Right hindlimb (tissue), 1 donor: Measurements from ENCODE around the gene FLCN.

Experiments used
- DNase-seq: peaks from one replicate; pipeline ENCODE4 v3.0.0-alpha.2; 2018

FLCN gene

DNA sequence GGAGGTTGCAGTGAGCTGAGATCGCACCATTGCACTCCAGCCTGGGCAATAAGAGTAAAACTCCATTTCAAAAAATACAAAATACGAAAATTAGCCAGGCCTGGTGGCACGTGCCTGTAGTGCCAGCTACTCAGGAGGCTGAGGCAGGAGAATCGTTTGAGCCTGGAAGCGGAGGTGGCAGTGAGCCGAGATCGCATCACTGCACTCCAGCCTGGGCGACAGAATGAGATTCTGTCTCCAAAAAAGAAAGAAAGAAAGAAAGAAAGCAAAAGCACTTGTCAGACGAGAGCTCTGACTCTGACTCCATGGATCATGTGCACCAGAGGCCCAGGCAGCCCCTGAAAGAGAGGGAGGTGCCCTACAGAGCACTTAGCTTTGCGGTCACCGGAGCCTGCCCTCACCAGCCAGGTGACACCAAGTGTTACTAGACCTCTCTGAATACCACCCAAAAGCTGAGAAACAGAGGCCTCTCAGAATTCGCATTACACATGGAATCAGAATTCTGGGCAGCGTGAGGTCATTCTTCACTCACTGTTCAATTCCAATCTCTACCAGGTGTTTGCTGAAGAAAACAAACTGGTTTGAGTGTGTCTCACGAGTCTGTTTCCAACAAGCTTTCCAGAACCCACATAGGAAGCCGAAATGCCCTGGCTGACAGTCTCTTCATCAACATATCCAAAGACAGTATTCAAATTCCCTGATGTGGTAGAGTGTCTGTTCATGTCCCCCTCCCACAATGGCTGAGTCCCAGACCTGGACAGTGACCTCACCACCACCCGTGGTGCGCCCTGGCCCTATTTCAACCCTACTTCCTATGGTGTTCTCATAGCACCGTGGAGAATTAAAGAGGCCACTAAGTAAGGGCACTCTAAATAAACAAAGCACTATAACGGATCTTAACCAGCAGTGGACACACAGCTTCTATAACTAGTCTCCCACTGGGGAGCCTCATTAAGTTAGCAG, 1.5 kb downstream of the FLCN start:
- DNase-seq = no peak

DNA sequence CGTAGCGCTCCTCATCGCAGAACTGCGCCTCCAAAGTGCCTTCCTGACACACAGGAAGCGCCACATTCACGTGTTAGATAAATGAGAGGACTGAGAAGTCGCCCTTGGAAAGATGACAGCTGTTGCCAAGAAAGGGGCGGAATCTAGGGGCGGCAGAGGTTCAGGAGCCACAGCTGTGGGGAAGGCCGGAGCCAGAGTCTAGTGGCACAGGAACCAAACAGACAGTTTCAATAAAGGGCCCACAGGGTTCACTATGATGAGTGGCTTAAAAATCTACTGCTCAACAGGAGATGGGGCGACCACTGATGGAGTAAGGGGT, 4.7 kb downstream of the FLCN start:
- DNase-seq = no peak

- DNase-seq = no peak
Observed at GRCh38 chr17:17231621-17232302, 5.2 kb downstream of the FLCN start.

DNA sequence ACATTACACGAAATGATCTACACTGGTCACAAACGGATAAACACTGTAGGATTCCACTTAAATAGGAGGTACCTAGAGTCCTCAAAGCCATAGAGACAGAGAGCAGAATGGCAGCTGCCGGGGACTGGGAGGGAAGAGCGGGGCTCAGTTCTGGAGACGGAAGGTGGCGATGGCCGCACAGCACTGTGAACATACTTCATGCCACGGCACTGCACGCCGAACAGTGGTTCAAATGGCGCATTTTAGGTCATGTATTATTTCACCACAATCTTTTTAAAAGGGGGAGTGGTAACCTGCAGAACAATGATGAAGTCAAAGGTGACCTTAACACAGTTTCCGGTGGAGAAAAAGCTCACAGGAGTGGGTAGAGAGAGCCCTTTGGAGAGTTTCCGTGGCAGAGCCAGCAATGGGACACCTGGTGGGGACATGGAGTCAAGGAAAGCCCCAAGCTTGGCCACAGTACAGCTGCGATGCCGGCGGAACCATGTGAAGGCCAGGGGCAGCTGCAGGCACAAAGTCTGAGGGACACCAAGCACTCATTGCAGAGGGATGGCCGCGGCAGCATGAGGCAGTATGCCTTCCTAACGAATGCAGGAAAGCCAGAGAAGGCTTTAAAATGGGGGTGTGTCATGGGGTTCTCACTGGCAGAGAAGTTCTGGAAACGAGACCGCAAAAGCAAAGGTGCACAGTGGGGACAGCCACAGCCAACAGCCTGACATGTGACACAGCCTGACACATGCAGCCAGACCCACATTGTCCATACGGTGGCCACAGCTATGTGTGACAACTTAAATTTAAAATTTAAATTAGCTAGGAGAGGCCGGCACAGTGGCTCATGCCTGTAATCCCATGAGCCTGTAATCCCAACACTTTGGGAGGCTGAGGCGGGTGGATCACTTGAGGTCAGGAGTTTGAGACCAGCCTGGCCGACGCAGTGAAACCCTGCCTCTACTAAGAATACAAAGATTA, 7.3 kb downstream of the FLCN start:
- DNase-seq = no peak

GRCh38 chr17:17228521-17229279, 8.3 kb downstream of the FLCN start:
- no peak for DNase-seq

GRCh38 chr17:17227608-17228520, 9.1 kb downstream of the FLCN start:
- no peak for DNase-seq

DNA sequence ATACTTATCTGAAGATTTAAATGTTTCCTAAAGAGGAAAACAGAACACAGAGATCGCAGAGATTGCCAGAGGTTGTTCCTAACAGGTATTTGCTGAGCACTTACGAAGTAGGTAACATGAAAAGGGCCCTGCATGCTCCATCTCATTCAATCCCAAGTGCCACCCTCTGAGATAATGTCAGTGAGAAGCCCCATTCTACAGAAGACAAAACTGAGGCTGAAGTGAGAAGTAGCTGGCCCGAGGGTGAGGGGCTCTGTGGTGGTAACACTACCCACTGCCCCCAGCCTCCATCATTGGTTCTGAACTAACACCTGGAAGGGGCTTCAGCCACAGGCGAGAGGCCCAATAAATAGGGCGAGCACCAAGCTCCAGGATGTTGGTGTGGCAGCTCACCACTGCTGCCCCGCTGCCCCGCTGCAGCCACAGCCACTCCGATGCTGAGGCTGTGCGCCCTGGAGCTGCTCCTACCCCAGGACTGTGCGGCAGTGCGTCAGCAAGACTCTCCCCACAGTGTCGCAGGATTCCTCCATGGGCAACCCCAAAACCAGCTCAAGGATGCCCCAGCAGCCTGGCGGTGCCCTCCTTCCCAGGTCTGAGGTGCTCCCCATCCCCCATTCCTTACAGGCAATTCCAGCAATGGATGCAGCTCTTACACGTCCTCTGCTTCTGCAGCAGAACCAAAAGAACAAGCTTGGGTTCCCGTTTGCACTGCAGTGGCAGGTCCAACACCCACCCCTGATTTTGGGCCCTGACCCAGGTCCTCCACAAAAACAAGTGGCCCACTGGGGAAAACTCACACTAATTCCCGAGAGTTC, 10.3 kb downstream of the FLCN start:
- no peak for DNase-seq

DNA sequence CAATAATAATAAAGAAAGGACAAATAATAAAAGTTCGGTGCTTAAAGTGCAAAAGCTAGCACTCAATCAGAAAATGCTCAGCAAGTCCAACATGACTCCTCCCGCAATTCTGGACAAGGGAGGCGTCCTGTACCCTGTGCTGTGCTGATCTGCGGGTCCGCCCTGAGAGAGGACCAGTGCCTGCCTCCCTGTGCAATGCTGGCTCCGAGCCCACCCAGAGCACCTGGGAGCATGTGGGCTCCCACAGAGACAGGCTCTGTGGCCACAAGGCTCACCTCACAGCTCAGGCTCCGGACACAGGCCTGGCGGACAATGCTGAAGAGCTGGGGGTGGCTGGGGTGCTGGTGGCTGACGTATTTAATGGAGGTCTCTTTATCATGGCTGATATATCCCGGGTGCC, 11.1 kb downstream of the FLCN start:
- no peak for DNase-seq

- no peak for DNase-seq
Observed at GRCh38 chr17:17224137-17224536, 12.8 kb downstream of the FLCN start.

DNA sequence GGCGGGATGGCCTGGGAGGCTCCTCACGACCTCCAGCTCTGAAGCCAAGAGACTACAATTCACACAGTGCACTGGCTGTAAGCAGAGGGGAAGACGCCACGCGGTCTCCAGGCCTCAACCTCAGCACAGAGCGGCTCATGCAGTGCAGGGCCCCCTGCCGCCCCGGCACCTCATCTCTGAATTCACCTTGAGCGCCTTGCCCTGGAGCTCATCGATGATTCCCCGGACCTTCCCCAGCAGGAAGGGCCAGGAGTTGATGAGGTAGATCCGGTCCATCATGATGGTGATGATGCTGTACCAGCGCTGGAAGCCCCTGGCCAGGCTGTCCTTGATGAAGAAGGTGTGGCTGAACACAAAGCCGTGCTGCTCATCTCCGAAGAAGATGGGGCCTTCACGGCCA, 13.2 kb downstream of the FLCN start:
- DNase-seq = no peak

DNA sequence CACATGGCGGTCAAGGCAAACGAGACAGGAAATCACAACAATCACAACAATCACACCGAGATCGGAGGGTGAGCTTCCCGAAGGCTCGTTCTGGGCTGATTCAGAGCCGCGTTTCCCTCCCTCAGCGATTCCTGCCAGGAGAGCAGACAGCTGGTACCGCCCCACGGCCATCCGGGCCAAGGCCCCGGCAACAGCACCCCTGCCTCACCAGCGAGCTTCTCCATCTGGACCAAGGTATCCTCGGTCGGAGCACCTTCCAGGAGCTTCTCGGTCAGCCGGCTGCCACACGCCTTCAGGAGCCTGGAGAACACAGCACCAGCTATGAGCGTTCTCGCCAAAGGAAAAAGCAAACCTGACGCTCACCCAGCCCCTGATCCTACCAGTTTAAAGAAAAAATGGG, 15.6 kb downstream of the FLCN start:
- DNase-seq = no peak

GRCh38 chr17:17220529-17220928, 16.4 kb downstream of the FLCN start:
- DNase-seq = no peak

GRCh38 chr17:17217995-17218394, 19.0 kb downstream of the FLCN start:
- no peak for DNase-seq

GRCh38 chr17:17216776-17217175, 20.2 kb downstream of the FLCN start:
- DNase-seq = no peak

- no peak for DNase-seq
Observed at GRCh38 chr17:17216236-17216635, 20.7 kb downstream of the FLCN start.

- DNase-seq = no peak
Observed at GRCh38 chr17:17215575-17215974, 21.4 kb downstream of the FLCN start.

DNA sequence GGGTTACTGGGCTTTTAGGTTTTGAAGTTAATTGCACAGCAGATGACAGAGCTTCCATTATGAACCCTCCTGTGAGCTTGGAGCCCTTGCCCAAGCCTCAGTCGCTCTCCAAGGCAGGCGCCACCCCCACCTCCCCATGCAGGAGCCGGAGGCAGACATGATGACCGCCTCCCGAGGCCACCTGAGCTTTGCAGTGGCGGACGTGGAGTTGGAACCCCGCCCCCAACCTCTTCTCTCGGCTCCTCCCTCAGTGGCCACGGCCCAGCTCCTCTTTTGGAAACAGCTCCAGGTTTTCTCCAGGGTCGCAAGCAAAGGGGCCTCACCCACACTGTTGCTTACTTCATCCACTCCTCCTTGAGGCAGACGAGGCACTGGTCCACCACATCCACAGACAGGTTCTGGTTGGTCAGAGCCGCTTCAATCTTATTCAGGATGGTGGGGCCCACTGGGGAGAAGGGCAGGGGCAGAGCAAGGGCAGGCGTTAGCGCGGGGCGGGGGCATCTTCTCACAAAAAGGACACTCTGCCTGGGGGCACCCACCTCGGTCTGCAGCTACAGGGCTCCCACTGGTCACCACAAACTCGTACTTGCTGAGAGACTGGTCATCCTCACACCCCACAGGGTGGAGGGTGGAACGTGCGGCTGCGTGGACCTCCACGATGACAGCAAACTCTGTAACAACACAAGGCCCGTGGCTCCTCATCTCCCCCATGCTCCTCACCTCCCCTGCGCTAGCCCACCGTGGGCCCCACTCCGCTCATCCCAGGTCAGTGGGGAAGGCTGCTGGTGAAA, 22.1 kb downstream of the FLCN start:
- no peak for DNase-seq

DNA sequence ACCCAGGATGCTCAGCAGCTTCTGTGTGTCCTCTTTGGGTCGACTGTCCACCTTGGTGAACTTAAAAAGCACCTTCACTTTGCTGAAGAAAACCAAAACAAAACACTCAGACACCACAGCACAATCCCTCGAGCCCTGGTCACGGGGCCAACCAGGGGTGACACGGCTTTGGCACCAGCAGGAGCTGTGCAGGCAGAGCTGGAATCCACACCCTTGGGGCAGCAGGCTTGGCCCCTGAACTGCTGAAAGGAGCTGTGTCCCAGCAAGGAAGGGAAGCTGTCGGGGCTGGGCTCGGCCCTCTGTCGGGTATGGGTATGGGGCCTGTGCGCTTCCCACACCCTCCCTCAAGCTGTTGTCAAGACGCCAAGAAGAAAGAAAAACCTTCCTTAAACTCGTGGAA, 23.2 kb downstream of the FLCN start:
- DNase-seq = no peak

GRCh38 chr17:17207998-17208397, 29.0 kb downstream of the FLCN start:
- no peak for DNase-seq

GRCh38 chr17:17206913-17207335, 30.0 kb downstream of the FLCN start:
- DNase-seq = no peak
